Renal pelvis (tissue), 4 donors: ENCODE data around the gene CAVIN2. TPM values are rescaled to one million over a fixed set of nuclear protein-coding genes. Genes with fewer than 3 reads are reported as not detected.
A peak's percentile ranks its signal among the peaks of the same experiment; 100 is the strongest.

Source experiments
- DNase-seq: peaks from one replicate; pipeline ENCODE4 v3.0.0-alpha.2; 2013
- polyA plus RNA-seq, 3 donors: library from polyadenylated mRNA; unstranded; fragments of 120-200 nt; gene quantifications; one replicate each; pipeline ENCODE4 v1.2.1, GENCODE V29; 2013; ENCODE audit not compliant: insufficient read length in 3 of 3

Gene CAVIN2
- polyA plus RNA-seq, 3 donors = 31.2 to 42.6 (median 37.8) TPM

DNA sequence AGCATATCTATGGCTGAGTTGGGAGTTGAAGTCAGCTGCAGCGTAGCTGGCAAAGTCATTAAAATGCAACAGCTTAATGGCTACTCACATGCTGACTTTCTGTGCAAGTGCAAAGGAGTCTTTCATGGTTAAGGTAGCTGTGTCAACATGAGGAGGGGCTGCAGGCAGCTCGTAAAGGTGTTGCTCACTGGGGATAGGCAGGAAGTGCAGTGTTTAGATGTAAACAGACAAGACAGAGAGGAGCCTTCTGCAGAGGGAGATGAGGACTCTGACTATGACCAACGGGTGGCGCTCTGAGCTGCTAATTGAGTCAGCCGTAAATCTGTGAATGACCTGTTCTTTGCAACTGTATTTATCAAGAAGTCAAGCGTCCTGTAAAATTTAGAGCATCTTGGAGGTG, 22.3 kb upstream of the CAVIN2 start:
- DNase-seq = peak; percentile 42

DNA sequence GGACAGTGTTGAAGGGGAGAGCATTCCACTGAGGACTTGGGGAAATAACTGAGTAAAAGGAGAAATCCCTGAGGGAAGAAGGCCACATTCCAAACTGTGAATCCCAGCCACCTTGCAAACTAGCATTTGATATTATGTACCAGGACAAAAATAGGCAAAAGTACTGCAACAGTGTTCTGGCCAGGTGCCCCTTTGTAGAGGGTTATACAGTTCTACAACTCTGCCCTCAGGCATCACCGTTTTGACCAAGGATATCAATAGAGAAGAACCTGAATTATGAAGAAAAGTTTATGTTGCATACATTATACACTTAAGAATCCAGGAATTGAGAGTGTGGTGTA, 20.6 kb upstream of the CAVIN2 start:
- DNase-seq = no peak

DNA sequence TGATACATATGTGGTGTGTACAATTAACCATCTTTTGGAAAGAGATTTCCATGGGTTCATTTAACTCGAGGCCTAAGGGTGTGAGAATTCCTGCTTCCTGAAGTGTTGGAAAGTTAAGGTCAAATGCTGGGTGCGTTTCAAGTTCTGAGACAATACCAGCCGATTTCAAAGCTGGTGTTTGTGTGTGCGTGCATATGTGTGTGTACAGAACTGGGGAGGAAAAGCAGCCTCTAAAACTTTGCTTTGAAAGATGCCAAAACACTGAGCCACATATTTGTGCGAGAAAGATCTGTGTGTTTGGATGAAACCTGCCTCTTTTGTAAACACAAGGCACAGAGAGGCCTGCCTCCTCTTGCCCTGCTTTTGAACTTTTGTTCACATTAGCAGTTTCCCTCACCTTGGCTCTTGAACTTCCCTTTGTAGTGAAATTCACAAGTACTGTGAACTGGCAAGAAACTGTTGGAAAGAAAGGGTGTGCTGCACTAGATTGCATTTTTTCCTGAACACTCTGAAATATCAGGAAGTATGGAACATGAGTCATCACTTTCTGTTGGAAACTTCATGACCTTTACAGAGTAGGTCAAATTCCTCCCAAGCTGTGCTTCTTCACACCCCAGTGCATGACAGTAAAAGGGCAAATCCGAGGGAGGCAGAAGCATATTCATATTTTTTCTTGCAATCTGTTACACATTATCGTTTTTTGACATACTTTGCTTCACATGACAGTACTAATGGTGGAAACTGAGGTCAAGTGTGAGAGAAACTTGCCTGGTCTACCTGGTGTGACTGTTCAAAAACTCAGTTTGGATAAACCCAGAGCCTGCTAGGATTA, 20.0 kb upstream of the CAVIN2 start:
- DNase-seq = peak; percentile 79

DNA sequence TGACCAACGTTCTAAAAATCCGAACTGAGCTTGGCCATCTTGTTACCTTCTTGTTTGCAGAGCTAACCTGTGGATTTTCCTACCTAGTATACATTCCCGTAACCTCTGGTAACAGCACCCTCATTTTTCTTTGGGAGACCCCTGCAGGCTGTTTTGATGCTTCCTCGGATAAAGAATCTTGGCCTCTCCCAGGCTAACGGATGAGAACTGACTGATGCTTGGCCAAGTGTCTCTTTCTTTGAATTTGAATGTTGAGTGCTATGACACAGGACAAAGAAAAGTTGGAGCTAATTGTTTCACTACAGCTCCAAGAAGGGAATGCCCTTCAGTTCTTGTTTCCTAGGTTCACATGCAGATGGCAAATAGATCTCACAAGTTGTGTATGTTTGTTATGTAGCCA, 19.3 kb upstream of the CAVIN2 start:
- no peak for DNase-seq

DNA sequence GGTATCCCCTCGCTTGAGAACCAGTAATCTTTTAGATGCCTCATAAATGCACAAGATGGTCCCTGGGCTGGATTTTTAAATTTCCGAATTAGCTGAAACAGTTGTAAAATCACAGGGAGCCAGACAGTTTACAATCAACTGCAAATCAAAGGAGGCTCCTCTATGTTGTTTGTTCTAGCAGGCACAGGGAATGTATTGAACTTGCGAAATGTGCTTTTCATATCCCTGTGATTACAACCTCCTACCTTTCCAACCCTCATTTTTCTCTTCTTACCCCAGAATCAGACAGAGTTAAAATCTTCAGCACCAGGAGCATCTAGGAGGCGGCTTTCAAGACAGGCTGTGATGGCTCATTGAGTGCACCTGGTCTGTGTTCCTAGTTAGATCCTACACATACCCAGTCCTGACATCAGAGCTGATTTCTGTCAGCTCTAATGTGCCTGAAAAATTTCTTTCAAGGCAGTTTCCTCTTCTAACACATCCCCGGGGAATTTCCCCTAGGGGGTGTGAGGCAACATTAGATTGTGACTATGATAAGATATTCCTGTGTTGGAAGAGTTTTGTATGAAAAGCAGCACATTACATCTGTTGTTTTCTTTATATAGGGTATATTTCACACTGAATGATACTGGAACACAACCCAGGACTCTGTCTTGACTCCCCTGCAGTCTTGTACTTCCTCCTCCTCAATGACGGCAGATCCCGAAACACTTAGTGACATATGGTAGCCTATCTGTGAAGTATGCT, 17.9 kb upstream of the CAVIN2 start:
- no peak for DNase-seq

DNA sequence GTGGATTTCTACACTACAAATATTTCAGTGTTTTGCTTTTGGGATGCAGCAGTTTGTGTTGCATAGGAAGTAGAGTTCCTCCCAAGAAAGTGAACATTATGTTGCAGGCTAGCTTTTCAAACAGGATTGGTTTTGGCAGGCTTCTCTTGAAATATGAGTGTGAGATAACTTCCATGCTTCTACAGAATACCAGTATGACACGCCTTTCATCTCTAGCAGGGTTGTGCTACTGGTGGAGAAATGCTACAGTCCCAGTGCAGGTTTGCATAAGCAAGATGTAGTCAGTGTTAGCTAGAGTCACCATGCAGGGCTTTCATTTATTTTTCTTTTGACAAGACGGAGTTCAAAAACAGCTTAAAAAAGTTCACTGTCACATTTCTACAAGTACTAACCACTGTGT, 17.1 kb upstream of the CAVIN2 start:
- no peak for DNase-seq

DNA sequence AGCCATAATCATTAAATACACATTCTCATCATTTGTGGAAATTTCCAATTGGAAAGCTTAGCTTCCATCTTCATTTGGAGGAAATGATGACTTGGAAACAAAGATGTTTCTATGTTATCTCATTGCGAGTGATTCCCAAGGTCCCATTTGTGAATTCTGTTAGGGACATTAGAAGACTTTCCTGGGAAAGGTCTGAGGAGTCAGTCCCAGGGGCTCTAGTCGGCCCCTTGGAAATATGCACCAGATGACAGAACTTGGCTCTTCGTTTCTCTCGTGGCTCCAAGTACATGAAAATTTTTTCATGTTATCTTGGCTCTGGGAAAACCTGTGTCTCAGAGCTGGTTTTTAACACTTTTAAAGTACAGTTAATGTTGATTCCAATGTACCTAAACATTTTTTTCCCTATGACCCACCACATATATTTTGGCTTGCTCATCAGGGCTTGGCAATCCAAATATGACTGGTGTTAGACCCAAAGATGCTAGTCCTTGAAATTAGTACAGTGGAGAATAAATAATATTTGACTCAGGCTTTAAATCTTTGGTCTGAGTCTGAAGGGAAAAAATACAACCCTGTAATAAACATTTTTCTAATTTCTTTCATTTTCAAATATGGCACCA, 15.4 kb upstream of the CAVIN2 start:
- DNase-seq = no peak

DNA sequence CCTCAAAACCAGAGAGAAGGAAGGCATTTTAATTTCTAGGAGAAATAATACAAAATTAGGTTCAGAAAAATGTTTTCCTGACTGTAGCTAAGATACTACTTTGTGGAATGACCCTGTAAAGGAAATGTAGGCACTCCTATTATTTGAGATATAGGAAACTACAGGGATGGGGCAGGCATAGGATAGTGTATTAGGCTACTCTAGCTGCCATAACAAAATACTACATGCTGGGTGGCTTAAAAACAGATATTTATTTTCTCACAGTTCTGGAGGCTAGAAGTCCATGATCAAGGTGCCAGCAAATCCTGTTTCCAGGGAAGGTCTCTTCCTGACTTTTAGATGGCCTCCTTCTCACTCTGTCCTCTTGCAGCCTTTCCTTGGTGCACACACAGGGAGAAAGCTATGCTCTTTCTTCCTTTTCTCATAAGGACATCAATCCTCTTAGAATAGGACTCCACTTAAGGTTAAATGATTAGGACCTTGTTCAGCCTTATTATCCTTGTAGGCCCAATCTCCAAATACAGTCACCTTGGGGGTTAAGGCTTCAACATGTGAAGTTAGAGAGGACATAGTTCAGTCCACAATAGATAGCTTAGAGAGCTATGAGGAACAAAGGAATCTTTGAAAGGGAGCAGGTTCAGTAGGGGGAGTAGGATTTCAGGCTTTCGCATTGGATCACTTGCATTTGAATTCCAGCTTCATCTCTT, 14.0 kb upstream of the CAVIN2 start:
- no peak for DNase-seq

DNA sequence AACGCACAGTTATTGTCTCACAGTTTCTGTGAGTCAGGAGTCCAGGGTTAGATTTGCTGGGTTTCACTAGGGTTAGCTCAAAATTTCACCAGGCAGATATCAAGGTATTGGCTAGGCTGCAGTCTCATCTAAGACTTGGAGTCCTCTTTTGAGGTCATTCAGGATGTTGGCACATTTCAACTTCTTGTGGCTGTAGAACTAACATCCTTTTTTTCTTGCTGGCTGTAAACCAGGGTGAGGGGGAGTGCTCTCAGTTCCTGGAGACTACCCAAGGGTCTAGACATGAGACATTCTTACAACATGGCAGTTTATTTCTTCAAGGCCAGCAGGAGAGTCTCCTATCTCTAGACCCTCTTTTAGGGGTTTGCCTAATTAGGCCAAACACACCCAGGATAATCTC, 12.8 kb upstream of the CAVIN2 start:
- DNase-seq = no peak

DNA sequence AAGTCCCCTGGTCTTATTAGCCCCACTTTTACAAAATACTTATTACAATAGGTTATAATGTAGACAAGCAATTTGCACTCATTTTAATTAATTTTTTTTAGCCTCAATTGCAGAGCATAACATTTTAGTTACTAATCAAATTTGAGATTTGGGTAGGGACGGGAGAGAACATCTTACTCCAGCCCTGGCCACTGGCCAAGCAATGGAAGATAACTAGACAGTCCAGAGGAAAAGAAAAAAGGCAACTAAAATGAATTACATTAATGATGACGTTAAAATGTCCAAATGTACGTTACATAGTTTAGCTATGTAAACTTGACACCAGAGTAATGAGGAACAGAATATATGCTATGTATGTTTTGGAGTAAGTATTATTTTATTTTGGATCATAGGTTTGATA, 11.0 kb upstream of the CAVIN2 start:
- DNase-seq = no peak

DNA sequence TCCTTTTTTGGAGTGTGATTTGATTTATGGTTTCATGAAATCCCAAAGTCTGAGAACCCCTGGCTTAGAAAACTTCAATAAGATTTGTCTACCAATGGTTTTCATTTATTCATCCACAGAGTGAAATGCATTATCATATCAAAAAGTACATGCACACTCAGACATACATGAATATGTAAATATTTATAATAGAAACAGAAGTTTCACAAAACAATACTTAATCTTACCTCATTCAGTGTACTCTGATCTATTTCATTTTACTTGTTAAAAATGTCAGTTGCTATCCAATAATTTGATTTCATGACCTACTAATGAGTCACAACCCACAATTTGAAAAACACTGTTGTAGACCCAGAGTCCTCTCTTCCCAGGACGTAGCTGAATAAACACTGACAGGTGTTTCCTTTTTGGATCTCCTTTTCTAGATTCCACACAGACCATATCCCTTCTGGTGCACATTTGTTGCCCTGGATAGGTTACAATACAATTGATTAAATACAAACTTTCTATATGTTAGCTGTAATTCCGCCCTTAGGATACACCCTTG, 10.4 kb upstream of the CAVIN2 start:
- DNase-seq = no peak

DNA sequence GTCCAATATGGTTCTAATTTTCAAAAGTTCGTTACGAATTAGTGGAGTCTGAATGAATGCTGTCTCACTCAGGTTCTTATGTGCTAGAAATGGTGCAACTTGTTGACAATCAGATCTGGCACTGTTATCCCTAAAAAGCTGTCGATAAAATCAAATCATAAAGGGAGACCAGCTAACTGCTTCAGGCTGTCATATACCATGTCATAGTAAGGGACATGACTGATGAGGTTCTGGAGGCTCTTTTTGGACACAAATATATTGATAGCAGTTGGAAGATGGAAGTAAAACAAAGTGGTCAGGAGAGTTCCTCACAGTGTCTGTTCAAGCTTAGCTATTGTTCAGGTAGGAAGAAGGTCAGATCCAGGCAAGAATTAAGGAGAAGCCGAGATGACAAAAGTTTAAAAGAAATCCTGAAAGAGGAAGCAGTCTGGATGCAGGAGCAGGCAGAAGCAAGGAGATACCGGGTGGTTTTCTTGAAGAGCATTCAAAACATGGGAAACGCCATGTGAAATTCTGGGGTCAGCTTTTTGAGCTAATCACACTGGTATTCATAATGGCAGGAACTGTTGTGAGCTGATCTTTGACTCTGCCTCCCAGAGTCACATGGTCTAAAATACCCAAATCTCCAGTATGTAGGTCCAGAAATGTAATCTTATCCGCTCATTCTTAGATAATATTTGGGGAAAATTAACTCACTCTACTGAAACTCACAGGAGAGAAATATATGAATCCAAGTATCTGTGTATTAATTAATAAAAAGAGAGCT, 9.4 kb upstream of the CAVIN2 start:
- no peak for DNase-seq

DNA sequence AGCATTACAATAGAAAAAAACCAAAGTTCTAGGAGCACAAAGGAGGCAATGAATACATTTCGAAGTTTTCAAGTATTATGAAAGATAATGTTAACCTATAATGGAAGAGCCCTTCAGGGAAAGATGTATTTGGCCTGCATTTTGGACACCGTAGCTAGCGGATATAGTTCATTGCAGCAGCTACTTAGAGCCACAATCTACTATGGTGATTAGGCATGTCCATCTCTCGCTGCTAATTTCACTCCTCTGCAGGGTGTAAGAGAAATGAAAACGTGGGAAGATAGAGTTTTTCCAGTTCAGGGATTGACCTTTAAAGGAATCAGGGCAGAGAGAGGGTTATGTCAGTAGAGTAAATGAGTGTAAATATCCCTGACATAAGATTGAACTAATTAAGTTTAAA, 8.5 kb upstream of the CAVIN2 start:
- no peak for DNase-seq

DNA sequence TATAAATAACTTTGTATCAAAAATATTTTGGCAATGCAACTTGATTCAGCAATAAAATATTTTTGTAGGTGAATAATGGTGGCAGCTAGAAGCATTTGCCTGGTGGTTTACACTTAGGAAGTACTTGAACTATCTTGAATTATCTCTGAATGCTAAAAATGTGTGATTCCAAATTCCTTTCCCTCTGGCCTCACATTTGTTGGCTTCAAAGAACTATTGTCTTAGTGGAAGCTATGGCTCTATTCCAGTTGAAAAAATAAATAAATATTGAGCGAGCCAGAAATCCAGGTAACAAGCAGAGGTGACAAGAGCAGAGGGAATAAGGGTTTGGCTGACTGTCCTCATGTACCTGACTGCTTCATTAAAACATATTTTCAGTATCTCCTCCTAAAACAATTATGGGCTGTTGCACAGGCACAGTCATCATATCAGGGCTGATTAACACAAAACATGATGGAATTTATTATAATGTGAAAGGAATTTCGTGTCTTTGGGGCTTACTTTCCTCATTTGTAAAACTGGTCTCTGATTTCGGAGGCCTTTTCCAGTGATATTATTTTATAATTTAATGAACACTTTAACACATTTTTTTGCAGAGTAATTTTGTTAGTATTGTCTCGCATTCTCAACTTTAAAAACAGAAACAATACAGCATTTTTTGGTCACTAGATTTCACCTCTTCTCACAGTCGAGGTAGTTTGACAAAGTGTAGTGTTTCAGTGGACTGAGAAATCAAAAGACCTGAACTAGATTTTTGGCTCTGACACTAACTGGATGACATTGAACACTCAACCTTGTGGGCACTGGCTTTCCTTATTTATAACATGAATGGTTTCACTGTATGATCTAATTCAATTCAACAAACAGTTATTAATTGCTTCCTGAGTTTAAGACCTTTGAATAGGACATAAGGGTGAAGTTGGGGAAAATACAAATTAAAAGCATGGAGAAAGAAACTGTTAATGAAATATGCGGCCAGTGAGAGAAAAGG, 7.8 kb upstream of the CAVIN2 start:
- no peak for DNase-seq

DNA sequence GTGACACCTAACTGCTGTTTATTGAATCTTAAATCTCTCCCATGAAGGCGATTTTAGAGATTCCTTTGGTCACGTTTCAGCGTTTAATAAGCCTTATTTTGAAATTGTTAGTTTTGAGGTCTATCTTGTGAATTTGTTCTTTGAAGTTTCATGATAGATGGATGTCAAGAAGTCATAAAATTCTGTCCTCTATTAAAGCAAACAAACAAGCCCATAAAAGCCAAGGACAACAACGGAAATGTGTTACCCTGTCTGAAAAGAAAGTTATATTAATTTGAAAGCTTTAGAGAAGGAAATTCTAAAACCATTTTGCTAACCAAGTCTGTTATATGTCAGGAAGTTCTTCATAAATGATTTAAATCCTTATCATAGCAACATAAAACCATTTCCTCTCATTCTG, 7.0 kb upstream of the CAVIN2 start:
- DNase-seq = no peak

DNA sequence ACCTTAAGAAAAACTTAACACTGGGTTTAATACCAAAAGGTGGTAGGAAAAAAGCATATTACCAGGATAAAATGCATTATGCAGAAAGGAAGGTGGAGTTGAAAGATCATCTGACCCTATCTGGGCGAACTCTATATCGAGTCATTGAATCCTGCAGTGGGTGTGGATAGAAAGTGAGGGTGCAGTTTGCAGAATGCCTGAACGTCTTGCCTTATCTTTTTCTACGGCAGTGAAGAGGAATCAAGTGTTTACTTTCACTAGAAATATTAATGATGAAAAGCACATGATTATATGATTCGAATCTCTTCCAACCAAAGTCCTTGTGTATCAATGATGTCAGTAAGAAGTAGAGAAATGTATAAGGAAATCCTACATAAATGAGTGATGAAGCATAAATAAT, 4.3 kb upstream of the CAVIN2 start:
- no peak for DNase-seq

DNA sequence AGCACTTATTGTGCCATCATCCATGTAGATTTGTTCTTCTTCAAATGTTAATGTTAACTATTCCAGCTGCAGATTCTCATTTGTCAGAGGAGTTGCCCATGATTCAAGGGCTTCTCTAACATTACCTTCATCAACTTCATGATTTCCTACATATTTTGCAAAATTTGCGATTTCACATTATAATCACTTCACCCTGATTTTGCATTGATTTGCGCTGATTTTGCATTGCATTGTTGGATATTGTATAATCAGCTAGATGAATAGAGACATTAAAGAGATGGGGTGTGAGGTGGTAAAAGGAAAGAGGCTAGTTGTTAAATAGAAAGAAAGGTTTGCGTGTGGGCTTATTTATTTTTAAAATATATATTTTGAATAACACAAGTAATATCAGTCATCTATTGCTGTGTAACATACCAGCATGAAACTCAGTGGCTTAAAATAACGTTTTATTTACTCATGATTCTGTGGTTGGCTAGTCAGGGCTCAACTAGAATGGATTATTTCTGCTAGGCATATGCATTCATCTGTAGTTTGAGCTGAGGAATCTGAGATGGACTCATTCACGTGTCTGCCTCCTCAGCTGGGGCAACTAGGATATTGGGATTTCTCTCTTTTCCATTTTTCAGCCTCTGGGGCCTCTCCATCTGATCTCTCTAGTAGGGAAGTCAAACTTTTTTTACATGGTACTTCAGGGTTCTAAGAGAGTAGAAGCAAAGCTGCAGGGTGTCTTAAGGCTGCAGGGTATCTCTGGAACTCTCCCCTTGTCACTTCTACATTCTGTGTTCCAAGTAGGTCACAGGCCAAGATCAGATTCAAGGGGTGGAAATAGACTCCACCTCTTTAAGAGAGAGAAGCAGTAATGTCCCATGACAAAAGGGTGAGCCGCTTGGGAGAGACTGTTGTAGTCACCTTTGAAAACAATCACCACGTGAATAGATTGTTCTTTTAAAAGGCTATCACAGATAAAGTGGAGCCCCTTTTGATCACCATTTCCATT, 2.2 kb upstream of the CAVIN2 start:
- no peak for DNase-seq

DNA sequence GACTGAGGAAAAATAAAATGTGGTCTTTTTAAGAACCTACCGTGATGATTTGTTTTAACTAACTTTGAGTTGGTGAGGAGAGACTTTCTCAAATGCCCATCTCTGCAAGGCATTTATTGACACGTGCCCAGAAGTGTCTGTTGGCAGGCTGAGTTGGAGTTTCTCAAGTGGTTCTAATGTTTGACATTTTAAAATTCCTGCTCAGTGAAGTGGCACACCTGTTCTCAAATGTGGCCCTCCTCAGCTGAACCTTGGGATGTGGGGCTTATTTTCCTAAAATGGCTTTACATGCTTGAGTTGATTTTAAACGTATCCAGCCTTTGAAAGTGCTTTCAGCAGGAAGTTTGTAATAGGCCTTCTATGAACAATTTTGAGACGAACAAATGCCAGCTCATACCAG, 876 bp upstream of the CAVIN2 start:
- no peak for DNase-seq
